Neural progenitor cell (in vitro differentiated cells): ENCODE results near the gene SKA1. TPM values are rescaled to one million over a fixed set of nuclear protein-coding genes. Genes with fewer than 3 reads are reported as not detected.
A peak's percentile ranks its signal among the peaks of the same experiment; 100 is the strongest.

Experiments used
- DNase-seq: peaks from one replicate; pipeline ENCODE4 v3.0.0-alpha.2; 2016; ENCODE audit warnings: low spot score
- H2AFZ ChIP-seq: fragments of 200-600 bp; sonication (generic); replicated peaks from 2 replicates; pipeline ENCODE4 v1.6.1; 2016; ENCODE audit warnings: antibody characterized with exemption
- H3F3A ChIP-seq: fragments of 200-600 bp; sonication (generic); 2 replicates; pipeline ENCODE4 v1.6.1; 2016; ENCODE audit warnings: antibody characterized with exemption, low read depth
- H3K27ac ChIP-seq: fragments of 200-600 bp; sonication (generic); 2 replicates; pipeline ENCODE4 v1.5.1; 2016; ENCODE audit warnings: mild to moderate bottlenecking
- H3K27me3 ChIP-seq: fragments of 200-600 bp; sonication (generic); 2 replicates; pipeline ENCODE4 v1.6.1; 2016; ENCODE audit warnings: mild to moderate bottlenecking, moderate library complexity
- H3K36me3 ChIP-seq: fragments of 200-600 bp; sonication (generic); 2 replicates; pipeline ENCODE4 v1.5.1; 2016
- H3K4me1 ChIP-seq: fragments of 200-600 bp; sonication (generic); 2 replicates; pipeline ENCODE4 v1.6.1; 2016; ENCODE audit warnings: mixed run types
- H3K4me2 ChIP-seq: fragments of 200-600 bp; sonication (generic); 2 replicates; pipeline ENCODE4 v1.6.1; 2016
- H3K4me3 ChIP-seq: fragments of 200-600 bp; sonication (generic); 2 replicates; pipeline ENCODE4 v1.5.1; 2016
- H3K79me2 ChIP-seq: fragments of 200-600 bp; sonication (generic); 2 replicates; pipeline ENCODE4 v1.6.1; 2016; ENCODE audit warnings: low read depth
- H3K9ac ChIP-seq: fragments of 200-600 bp; sonication (generic); 2 replicates; pipeline ENCODE4 v1.6.1; 2016
- H3K9me3 ChIP-seq: fragments of 200-600 bp; sonication (generic); 2 replicates; pipeline ENCODE4 v1.5.1; 2016; ENCODE audit warnings: low read depth
- H4K20me1 ChIP-seq: fragments of 200-600 bp; sonication (generic); 2 replicates; pipeline ENCODE4 v1.6.1; 2016; ENCODE audit warnings: low read depth
- H3K27ac Mint-ChIP-seq: 3 replicates; pipeline ENCODE4 v1.8.0; 2021; ENCODE audit warnings: mixed read lengths
- H3K27me3 Mint-ChIP-seq: 2 replicates; pipeline ENCODE4 v1.8.0; 2022; ENCODE audit warnings: low read depth, mild to moderate bottlenecking, inconsistent platforms, moderate library complexity, mixed read lengths; ENCODE audit not compliant: insufficient read depth
- H3K36me3 Mint-ChIP-seq: 3 replicates; pipeline ENCODE4 v1.8.0; 2021; ENCODE audit warnings: mixed read lengths
- H3K4me1 Mint-ChIP-seq: 3 replicates; pipeline ENCODE4 v1.8.0; 2021; ENCODE audit warnings: mixed read lengths
- H3K4me3 Mint-ChIP-seq: 3 replicates; pipeline ENCODE4 v1.8.0; 2021; ENCODE audit warnings: mild to moderate bottlenecking, moderate library complexity, mixed read lengths
- H3K9me3 Mint-ChIP-seq: 3 replicates; pipeline ENCODE4 v1.8.0; 2020; ENCODE audit warnings: mixed read lengths
- CTCF ChIP-seq: fragments of 200-600 bp; sonication (generic); IDR thresholded peaks from 2 replicates; pipeline ENCODE4 v1.5.1; 2017; ENCODE audit warnings: antibody characterized with exemption, mild to moderate bottlenecking
- EZH2 ChIP-seq: fragments of 200-600 bp; sonication (generic); IDR thresholded peaks from 2 replicates; pipeline ENCODE4 v1.6.1; 2017; ENCODE audit warnings: antibody characterized with exemption, mild to moderate bottlenecking, moderate library complexity
- EZH2phosphoT487 ChIP-seq: fragments of 200-600 bp; sonication (generic); IDR thresholded peaks from 2 replicates; pipeline ENCODE4 v1.6.1; 2017; ENCODE audit warnings: antibody characterized with exemption
- total RNA-seq: library from RNA; depleted of rRNA; stranded (reverse); fragments of >200 nt; gene quantifications from 2 replicates; pipeline ENCODE4 v1.2.3, GENCODE V29; 2015; ENCODE audit warnings: low replicate concordance

SKA1 gene
- total RNA-seq, result 31.4 and 57.2 TPM in 2 replicates

- Histone ChIP-seq H3K4me3 (peak within 1 kb of the TSS; percentile 81), H3K9ac (peak within 1 kb of the TSS; percentile 60), H3K4me2 (peak within 1 kb of the TSS; percentile 93), H3K27me3 (no peaks in the 10 kb centered on the region), H3F3A (peaks cover 7% of the 10 kb centered on the region), H4K20me1 (no peaks in the 10 kb centered on the region), H3K27ac (peak within 1 kb of the TSS; percentile 57), H3K79me2 (peaks cover 30% of the 10 kb centered on the region), H2AFZ (peak within 1 kb of the TSS; percentile 93), H3K36me3 (no peaks in the 10 kb centered on the region), H3K9me3 (peaks cover 3% of the 10 kb centered on the region), H3K4me1 (peaks cover 15% of the 10 kb centered on the region)
- peaks cover 4% of the 10 kb centered on the region for H3K36me3 Mint-ChIP-seq
- TF ChIP-seq CTCF (no peak), EZH2phosphoT487 (no peak), EZH2 (no peak)
- peak within 1 kb of the TSS; percentile 87 for H3K27ac Mint-ChIP-seq
- H3K9me3 Mint-ChIP-seq, result peaks cover 6% of the 10 kb centered on the region
- H3K4me1 Mint-ChIP-seq, result peaks cover 18% of the 10 kb centered on the region
- H3K4me3 Mint-ChIP-seq, result peak within 1 kb of the TSS; percentile 87
- H3K27me3 Mint-ChIP-seq, result peaks cover 3% of the 10 kb centered on the region
- peak; percentile 97 for DNase-seq
Measured at GRCh38 chr18:50374753-50375391, at the start of gene SKA1. Gene SKA1, plus strand, starts transcription at chr18:50375046. Its CDS starts 785 bp downstream, at chr18:50375831.

- Mint-ChIP-seq H3K27me3 (no peaks in the 10 kb centered on the region), H3K4me3 (no peak overlapping the region), H3K9me3 (peaks cover 3% of the 10 kb centered on the region), H3K4me1 (no peaks in the 10 kb centered on the region), H3K27ac (no peak overlapping the region), H3K36me3 (no peaks in the 10 kb centered on the region)
- no peaks in the 10 kb centered on the region for H3K79me2 ChIP-seq
- no peak overlapping the region for H3K27ac ChIP-seq
- H4K20me1 ChIP-seq, result no peaks in the 10 kb centered on the region
- H3K36me3 ChIP-seq, result no peaks in the 10 kb centered on the region
- no peaks in the 10 kb centered on the region for H3F3A ChIP-seq
- H3K4me3 ChIP-seq, result no peak overlapping the region
- TF ChIP-seq CTCF (no peak), EZH2phosphoT487 (no peak), EZH2 (no peak)
- no peak overlapping the region for H3K4me2 ChIP-seq
- no peak overlapping the region for H2AFZ ChIP-seq
- H3K9ac ChIP-seq, result no peak overlapping the region
- H3K9me3 ChIP-seq, result peaks cover 5% of the 10 kb centered on the region
- H3K27me3 ChIP-seq, result no peaks in the 10 kb centered on the region
- no peak for DNase-seq
- peaks cover 4% of the 10 kb centered on the region for H3K4me1 ChIP-seq
Measured at GRCh38 chr18:50327983-50328382, 46.9 kb upstream of the SKA1 start.

- TF ChIP-seq EZH2phosphoT487, result no peak
- TF ChIP-seq CTCF, result no peak
- TF ChIP-seq EZH2, result no peak
- no peak overlapping the region for H3K4me3 ChIP-seq
Measured at GRCh38 chr18:50330176-50330575, 44.7 kb upstream of the SKA1 start.

More at GRCh38 chr18:50330176-50330575, 44.7 kb upstream of the SKA1 start:
- peaks cover 5% of the 10 kb centered on the region for H3K9me3 ChIP-seq
- DNase-seq, result no peak
- no peaks in the 10 kb centered on the region for H3F3A ChIP-seq
- Mint-ChIP-seq H3K4me1 (no peaks in the 10 kb centered on the region), H3K27ac (no peak overlapping the region), H3K4me3 (no peak overlapping the region), H3K27me3 (no peaks in the 10 kb centered on the region), H3K9me3 (peaks cover 3% of the 10 kb centered on the region), H3K36me3 (no peaks in the 10 kb centered on the region)
- no peak overlapping the region for H3K27ac ChIP-seq
- H3K27me3 ChIP-seq, result no peaks in the 10 kb centered on the region
- no peak overlapping the region for H3K4me2 ChIP-seq
- H3K4me1 ChIP-seq, result peaks cover 10% of the 10 kb centered on the region
- H2AFZ ChIP-seq, result no peak overlapping the region
- no peaks in the 10 kb centered on the region for H3K79me2 ChIP-seq
- no peaks in the 10 kb centered on the region for H3K36me3 ChIP-seq
- H4K20me1 ChIP-seq, result no peaks in the 10 kb centered on the region
- H3K9ac ChIP-seq, result no peak overlapping the region
